ENCODE results near the gene UBR4.

UBR4 gene

DNA sequence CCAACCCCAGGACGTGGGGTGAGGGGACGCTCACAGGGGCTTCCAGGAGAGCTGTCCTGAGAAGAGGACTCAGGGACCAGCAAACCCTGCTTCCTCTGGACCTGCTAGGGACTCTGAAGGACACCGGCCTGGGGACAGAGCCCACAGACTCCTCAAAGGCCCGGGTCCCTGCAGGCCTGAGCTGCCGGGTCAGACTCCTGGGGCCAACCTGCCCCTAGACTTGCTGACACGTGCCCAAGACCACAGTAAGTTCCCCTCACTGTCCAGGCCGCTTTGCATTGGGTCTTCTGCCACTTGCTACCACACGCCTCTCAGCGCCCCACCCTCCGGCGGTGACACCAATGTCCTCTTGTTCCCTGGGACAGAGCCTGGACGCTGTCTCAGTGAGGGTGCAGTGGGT, 146.9 kb downstream of the UBR4 start:
- H3K4me3 ChIP-seq (ENCODE audit: low read depth, low read length): no peak overlapping the region
- no peak for DNase-seq (ENCODE audit: low read depth)
- TF ChIP-seq, protein P1, sequence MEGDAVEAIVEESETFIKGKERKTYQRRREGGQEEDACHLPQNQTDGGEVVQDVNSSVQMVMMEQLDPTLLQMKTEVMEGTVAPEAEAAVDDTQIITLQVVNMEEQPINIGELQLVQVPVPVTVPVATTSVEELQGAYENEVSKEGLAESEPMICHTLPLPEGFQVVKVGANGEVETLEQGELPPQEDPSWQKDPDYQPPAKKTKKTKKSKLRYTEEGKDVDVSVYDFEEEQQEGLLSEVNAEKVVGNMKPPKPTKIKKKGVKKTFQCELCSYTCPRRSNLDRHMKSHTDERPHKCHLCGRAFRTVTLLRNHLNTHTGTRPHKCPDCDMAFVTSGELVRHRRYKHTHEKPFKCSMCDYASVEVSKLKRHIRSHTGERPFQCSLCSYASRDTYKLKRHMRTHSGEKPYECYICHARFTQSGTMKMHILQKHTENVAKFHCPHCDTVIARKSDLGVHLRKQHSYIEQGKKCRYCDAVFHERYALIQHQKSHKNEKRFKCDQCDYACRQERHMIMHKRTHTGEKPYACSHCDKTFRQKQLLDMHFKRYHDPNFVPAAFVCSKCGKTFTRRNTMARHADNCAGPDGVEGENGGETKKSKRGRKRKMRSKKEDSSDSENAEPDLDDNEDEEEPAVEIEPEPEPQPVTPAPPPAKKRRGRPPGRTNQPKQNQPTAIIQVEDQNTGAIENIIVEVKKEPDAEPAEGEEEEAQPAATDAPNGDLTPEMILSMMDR (IDR thresholded peaks at IDR 0.05; ENCODE audit: low read depth, low read length, missing control alignments): no peak

DNA sequence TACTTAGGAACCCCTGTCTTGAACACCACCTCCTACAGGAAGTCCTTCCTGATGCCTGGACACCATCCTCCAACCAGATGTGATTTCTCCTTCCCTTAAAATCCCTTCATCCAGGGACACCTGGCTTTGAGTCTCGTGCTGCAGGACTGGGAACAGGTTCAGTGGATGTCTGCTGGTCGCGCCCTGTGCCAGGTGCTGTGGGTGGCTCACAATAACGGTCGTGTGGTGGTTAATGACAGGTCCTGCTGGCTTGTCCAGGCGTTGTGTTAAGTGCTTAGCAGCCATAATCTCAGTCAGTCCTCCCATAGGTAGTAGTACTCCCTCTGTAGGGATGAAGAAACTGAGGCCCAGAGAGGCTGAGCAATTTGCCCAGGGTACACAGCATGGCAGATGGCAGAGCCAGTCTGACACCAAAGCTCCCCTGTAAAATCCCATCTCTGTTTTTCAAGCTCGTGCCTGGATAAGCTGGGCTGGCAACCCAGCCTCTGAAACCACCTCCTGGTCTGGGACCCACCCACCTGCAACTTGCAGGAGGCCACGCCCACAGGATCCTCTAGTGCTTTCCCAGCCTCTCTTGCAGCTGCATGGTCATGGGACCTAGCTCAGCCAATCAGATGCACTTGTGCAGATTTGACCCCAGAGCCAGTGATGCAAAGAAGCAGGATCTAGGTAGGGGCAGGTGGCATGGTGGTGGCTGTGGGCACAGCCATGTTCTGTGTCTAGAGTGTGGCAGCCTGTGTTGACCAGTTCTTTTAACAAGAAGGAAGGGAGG, 147.6 kb downstream of the UBR4 start:
- DNase-seq (ENCODE audit: low read depth): no peak
- H3K4me3 ChIP-seq (ENCODE audit: low read depth, low read length): no peak overlapping the region
- TF ChIP-seq, protein P1 (IDR thresholded peaks at IDR 0.05; ENCODE audit: low read depth, low read length, missing control alignments): no peak

DNA sequence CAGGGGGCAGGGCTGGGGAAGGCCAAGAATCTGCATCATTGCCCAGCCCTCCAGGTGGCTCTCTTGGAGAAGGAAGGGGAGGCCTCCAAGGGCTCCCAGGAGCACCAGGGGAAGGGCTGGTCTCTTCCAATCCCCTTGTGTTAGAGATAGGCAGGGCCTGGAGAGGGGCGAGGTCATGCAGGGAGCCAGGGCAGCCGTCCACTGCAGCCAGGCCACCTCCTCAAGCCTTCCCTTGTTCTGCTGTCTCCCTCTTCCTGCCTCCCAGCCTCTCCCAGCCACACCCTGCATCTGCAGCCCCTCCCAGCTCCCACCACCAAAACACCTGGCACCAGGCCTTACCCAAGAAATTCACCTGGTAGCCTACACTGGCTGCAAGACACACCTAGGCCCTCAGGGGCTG, 148.3 kb downstream of the UBR4 start:
- TF ChIP-seq, protein P1 (IDR thresholded peaks at IDR 0.05; ENCODE audit: low read depth, low read length, missing control alignments): no peak
- DNase-seq (ENCODE audit: low read depth): no peak
- no peak overlapping the region for H3K4me3 ChIP-seq (ENCODE audit: low read depth, low read length)

DNA sequence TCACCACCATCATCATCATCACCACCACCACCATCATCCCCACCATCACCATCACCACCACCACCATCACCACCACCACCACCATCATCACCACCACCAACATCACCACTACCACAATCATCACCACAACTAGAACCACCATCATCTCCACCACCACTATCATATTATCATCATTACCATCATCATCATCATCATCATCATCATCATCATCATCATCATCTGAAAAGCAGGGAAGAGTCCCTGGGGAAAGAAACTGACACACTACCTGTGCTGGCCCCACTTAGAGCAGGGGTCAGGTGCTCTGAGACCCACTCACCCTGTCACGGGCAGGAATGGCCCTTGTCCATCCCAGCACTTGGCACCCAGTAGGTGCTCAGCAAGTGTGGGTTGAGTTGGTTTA, 148.7 kb downstream of the UBR4 start:
- TF ChIP-seq, protein P1 (IDR thresholded peaks at IDR 0.05; ENCODE audit: low read depth, low read length, missing control alignments): no peak
- DNase-seq (ENCODE audit: low read depth): no peak
- no peak overlapping the region for H3K4me3 ChIP-seq (ENCODE audit: low read depth, low read length)

DNA sequence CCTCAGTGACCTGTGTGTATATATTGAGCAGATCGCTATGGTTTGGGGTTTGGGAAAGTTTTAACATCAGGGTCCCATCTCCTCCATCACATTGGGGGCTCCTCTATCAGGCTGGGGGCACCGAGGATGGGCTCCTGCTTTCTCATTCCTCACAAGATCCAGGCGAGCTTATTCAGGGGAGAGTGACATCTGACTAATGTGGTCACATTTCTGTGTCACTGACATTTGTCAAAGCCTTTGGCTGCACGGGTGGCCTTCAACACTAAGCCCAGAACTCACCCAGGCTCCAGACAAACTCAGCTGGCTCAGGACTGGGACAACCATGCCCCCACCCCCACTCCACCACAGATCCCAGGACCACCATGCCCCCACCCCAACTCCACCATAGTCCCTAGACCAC, 150.3 kb downstream of the UBR4 start:
- no peak overlapping the region for H3K4me3 ChIP-seq (ENCODE audit: low read depth, low read length)
- TF ChIP-seq, protein P1 (IDR thresholded peaks at IDR 0.05; ENCODE audit: low read depth, low read length, missing control alignments): no peak
- DNase-seq (ENCODE audit: low read depth): no peak

DNA sequence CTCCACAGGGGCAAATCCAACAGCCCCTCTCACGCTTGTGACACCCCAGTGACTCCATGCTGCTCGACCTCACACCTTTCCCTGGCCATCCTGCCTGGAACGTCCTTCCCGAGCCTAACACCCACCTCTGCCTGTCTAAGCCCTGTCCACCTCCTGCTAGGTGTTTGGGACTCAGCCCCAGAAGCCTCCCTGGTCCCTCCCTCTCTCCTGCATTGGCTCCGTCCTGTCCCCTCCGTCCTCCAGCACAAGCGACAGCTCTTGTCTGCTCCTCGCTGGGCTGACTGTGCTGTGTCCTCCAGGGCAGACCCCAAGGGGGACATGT, 151.6 kb downstream of the UBR4 start:
- no peak overlapping the region for H3K4me3 ChIP-seq (ENCODE audit: low read depth, low read length)
- DNase-seq (ENCODE audit: low read depth): no peak
- TF ChIP-seq, protein P1 (IDR thresholded peaks at IDR 0.05; ENCODE audit: low read depth, low read length, missing control alignments): no peak
